ENCODE data around the gene KRTAP29-1. TPM values are rescaled to one million over a fixed set of nuclear protein-coding genes. Genes with fewer than 3 reads are reported as not detected.
"Not testable (repeated sequence)": the region's sequence is repeated elsewhere in the genome, so short reads cannot be mapped to it uniquely, and the experiment has no call there.

KRTAP29-1 gene
- polyA plus RNA-seq, 2 of the 4 experiments (the other 2 are of a cell fraction): not detected

DNA sequence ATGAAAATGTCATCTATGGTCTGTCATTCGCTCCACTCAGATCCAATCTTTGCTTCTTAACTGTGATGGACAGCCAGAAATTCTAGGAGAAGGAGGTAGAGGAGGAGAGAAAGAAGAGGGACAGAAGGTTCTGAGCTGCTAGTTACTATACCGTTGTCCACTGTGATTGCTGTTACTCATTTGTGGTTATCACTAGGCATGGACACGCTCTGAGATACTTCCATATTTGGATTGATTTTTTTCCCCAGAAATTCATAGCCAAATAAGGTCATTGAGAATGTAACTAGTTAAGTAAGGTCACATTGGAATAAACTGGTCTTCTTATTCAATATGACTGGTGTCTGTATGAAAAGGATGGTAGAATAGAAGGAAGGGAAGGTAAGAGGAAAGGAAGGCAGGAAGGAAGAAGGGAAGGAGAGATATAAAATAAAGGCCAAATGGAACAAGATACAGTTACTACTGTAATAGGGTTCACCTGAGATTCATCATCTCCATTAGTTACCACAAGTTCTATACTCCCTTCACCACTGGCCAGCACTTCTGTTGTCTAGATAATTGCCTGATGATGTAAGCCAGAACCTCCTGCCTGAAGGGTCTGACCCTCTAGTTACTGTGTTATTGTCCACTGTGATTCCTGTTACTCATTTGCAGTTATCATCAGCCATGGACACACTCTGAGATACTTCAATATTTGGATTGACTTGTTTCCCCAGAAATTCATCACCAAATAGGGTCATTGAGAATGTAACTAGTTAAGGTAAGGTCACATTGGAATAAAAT is 24.3 kb downstream of the KRTAP29-1 start:
- Histone ChIP-seq H3K27ac (no peak overlapping the region), H3K4me1 (no peaks in the 10 kb centered on the region), H3K4me3 (no peak overlapping the region), H3K9me3 (no peaks in the 10 kb centered on the region), H3K4me2 (no peak overlapping the region)
- ChIA-PET CTCF (interaction anchor here (1.0 kb wide), 2 partner anchors 19 to 217 kb away, joined by 3 read pairs; no protein-coding TSS in a partner anchor), POLR2A (no interaction called here)
- no peak for DNase-seq (ENCODE audit: low read depth in 1 of 2, low spot score in 1 of 2)
- WGBS (ENCODE audit: missing lambda C conversion rate): 63% methylated on average over 3 of the region's 3 CpGs
- ATAC-seq: 0 out of 6 replicates have a peak, but pooled peaks of 1 of the 2 experiments have one; percentile 19
- no peak for TF ChIP-seq CHD4 (IDR thresholded peaks at IDR 0.05; ENCODE audit: borderline replicate concordance)
- TF ChIP-seq SREBF2 (IDR thresholded peaks at IDR 0.05): no peak
- TF ChIP-seq EHF (CRISPR knock-in tag; IDR thresholded peaks at IDR 0.05): no peak
- TF ChIP-seq, protein P1, sequence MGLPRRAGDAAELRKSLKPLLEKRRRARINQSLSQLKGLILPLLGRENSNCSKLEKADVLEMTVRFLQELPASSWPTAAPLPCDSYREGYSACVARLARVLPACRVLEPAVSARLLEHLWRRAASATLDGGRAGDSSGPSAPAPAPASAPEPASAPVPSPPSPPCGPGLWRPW (IDR thresholded peaks at IDR 0.05): no peak
- TF ChIP-seq NFE2L2 (conservative IDR thresholded peaks at IDR 0.05; ENCODE audit: low read length): no peak
- TF ChIP-seq, protein P2, sequence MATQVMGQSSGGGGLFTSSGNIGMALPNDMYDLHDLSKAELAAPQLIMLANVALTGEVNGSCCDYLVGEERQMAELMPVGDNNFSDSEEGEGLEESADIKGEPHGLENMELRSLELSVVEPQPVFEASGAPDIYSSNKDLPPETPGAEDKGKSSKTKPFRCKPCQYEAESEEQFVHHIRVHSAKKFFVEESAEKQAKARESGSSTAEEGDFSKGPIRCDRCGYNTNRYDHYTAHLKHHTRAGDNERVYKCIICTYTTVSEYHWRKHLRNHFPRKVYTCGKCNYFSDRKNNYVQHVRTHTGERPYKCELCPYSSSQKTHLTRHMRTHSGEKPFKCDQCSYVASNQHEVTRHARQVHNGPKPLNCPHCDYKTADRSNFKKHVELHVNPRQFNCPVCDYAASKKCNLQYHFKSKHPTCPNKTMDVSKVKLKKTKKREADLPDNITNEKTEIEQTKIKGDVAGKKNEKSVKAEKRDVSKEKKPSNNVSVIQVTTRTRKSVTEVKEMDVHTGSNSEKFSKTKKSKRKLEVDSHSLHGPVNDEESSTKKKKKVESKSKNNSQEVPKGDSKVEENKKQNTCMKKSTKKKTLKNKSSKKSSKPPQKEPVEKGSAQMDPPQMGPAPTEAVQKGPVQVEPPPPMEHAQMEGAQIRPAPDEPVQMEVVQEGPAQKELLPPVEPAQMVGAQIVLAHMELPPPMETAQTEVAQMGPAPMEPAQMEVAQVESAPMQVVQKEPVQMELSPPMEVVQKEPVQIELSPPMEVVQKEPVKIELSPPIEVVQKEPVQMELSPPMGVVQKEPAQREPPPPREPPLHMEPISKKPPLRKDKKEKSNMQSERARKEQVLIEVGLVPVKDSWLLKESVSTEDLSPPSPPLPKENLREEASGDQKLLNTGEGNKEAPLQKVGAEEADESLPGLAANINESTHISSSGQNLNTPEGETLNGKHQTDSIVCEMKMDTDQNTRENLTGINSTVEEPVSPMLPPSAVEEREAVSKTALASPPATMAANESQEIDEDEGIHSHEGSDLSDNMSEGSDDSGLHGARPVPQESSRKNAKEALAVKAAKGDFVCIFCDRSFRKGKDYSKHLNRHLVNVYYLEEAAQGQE (IDR thresholded peaks at IDR 0.05): no peak
- FAIRE-seq: no peak

DNA sequence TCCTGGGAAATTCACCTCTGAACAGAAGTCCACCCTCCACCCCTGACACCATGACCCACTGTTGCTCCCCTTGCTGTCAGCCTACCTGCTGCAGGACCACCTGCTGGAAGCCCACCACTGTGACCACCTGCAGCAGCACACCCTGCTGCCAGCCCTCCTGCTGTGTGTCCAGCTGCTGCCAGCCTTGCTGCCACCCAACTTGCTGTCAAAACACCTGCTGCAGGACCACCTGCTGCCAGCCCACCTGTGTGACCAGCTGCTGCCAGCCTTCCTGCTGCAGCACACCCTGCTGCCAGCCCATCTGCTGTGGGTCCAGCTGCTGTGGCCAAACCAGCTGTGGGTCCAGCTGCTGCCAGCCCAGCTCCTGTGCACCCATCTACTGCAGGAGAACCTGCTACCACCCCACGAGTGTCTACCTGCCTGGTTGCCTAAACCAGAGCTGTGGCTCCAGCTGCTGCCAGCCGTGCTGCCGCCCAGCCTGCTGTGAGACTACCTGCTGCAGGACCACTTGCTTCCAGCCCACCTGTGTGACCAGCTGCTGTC is 26.9 kb downstream of the KRTAP29-1 start, which contains the start of gene KRTAP9-7:
TSS of gene KRTAP9-7 (plus strand) at position 51 of the 543 bp plus-strand sequence. CDS start at position 51, 0 bp downstream.
- H3K4me1 ChIP-seq; FAIRE-seq; H3K4me2 ChIP-seq; H3K9me3 ChIP-seq; POLR2A ChIA-PET; ATAC-seq; DNase-seq (ENCODE audit: low read depth in 1 of 2, low spot score in 1 of 2); H3K4me3 ChIP-seq; H3K27ac ChIP-seq: not testable (repeated sequence)
- 88% methylated on average over 2 of the region's 3 CpGs for WGBS (ENCODE audit: missing lambda C conversion rate)
- CTCF ChIA-PET: interaction anchor here (1.0 to 1.1 kb wide), 2 partner anchors 11 to 108 kb away, joined by 3 to 4 read pairs; no protein-coding TSS in a partner anchor

DNA sequence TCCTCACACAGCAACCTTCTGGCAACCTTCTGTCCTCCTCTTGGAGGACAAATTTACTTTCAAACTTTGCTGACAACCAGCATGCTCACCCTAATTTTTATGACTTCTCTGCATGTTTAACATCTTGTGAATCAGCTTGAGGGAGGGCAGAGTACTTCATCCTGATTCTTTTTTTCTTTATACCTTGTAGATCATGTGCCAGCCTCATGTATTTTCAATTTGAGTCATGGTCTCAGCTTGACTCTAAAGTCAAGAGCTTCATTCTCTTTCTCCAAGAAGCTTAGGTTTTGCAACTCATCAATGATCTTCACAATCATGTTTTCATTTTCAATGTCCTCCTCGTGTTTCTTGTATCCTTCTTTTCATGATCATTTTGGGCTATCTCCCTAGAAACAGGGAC is 30.8 kb downstream of the KRTAP29-1 start:
- TF ChIP-seq KDM5A (IDR thresholded peaks at IDR 0.05) (no peak), POLR2AphosphoS2 (conservative IDR thresholded peaks at IDR 0.05; ENCODE audit: low read length) (no peak), TFCP2L1 (CRISPR knock-in tag; IDR thresholded peaks at IDR 0.05) (no peak), FOSB (CRISPR knock-in tag; IDR thresholded peaks at IDR 0.05) (no peak), EHMT2 (IDR thresholded peaks at IDR 0.05; ENCODE audit: low read depth) (no peak), SREBF2 (IDR thresholded peaks at IDR 0.05) (no peak), MAFK (IDR thresholded peaks at IDR 0.05; ENCODE audit: partially characterized antibody) (no peak)
- TF ChIP-seq, protein P3, sequence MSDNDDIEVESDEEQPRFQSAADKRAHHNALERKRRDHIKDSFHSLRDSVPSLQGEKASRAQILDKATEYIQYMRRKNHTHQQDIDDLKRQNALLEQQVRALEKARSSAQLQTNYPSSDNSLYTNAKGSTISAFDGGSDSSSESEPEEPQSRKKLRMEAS (IDR thresholded peaks at IDR 0.05): no peak
- TF ChIP-seq, protein P1 (IDR thresholded peaks at IDR 0.05): no peak
- DNase-seq (ENCODE audit: low read depth in 1 of 2, low spot score in 1 of 2): no peak
- 8% methylated on average over 1 of the region's 1 CpG for WGBS (ENCODE audit: missing lambda C conversion rate)
- no peak overlapping the region for H3K4me3 ChIP-seq
- H3K4me2 ChIP-seq: no peak overlapping the region
- H3K9me3 ChIP-seq: no peaks in the 10 kb centered on the region
- no peak overlapping the region for H3K27ac ChIP-seq
- H3K4me1 ChIP-seq: no peaks in the 10 kb centered on the region
- peak; percentile 49 for FAIRE-seq
- ATAC-seq: no peak
- POLR2A ChIA-PET: no interaction called here
- CTCF ChIA-PET: interaction anchor here (0.8 kb wide), 1 partner anchor 277 kb away, joined by 3 read pairs; no protein-coding TSS in a partner anchor

DNA sequence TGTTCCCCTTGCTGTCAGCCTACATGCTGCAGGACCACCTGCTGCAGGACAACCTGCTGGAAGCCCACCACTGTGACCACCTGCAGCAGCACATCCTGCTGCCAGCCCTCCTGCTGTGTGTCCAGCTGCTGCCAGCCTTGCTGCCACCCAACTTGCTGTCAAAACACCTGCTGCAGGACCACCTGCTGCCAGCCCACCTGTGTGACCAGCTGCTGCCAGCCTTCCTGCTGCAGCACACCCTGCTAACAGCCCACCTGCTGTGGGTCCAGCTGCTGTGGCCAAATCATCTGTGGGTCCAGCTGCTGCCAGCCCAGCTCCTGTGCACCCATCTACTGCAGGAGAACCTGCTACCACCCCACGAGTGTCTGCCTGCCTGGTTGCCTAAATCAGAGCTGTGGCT is 31.3 kb downstream of the KRTAP29-1 start:
- 0% methylated on average over 1 of the region's 1 CpG for WGBS (ENCODE audit: missing lambda C conversion rate)
- H3K4me2 ChIP-seq; H3K27ac ChIP-seq; H3K4me3 ChIP-seq; H3K4me1 ChIP-seq; POLR2A ChIA-PET; FAIRE-seq; ATAC-seq; H3K9me3 ChIP-seq; DNase-seq (ENCODE audit: low read depth in 1 of 2, low spot score in 1 of 2): not testable (repeated sequence)
- CTCF ChIA-PET: interaction anchor here (0.8 kb wide), 1 partner anchor 277 kb away, joined by 3 read pairs; no protein-coding TSS in a partner anchor

Measured in A549 (cell line).